HepG2 (cell line): ENCODE results near the gene RPL36AL. TPM values are rescaled to one million over a fixed set of nuclear protein-coding genes. Genes with fewer than 3 reads are reported as not detected.

Source experiments
- ELK4 ChIP-seq: sonication (generic); formaldehyde crosslinking; IDR thresholded peaks from 2 replicates; pipeline ENCODE4 v1.9.0; 2021; ENCODE audit warnings: missing genetic modification reagents, borderline replicate concordance
- GATA4 ChIP-seq: sonication (generic); IDR thresholded peaks from 2 replicates; pipeline ENCODE4 v1.6.1; 2016; ENCODE audit warnings: antibody characterized with exemption, low read depth, borderline replicate concordance
- GFI1 ChIP-seq: sonication (generic); formaldehyde crosslinking; IDR thresholded peaks from 2 replicates; pipeline ENCODE4 v1.5.0; 2020; ENCODE audit warnings: missing genetic modification reagents, mild to moderate bottlenecking, borderline replicate concordance
- MIXL1 ChIP-seq: IDR thresholded peaks from 2 replicates; pipeline ENCODE4 v1.6.1; 2016
- NFRKB ChIP-seq: fragments of 450-650 bp; IDR thresholded peaks from 2 replicates; pipeline ENCODE4 v1.6.1; 2017
- PBX3 ChIP-seq: sonication (generic); formaldehyde crosslinking; IDR thresholded peaks from 2 replicates; pipeline ENCODE4 v1.8.1; 2023; ENCODE audit warnings: missing genetic modification reagents, inconsistent platforms, borderline replicate concordance
- SP5 ChIP-seq: IDR thresholded peaks from 2 replicates; pipeline ENCODE4 v1.6.1; 2016; ENCODE audit warnings: low read depth, borderline replicate concordance
- SRSF9 ChIP-seq: fragments of 200-400 bp; formaldehyde crosslinking; IDR thresholded peaks from 2 replicates; pipeline ENCODE4 v1.6.1; 2018; ENCODE audit warnings: borderline replicate concordance, mild to moderate bottlenecking, low read depth, low read length; ENCODE audit not compliant: insufficient read depth, poor library complexity, severe bottlenecking
- TBX3 ChIP-seq: fragments of 450-650 bp; IDR thresholded peaks from 2 replicates; pipeline ENCODE4 v1.6.1; 2017; ENCODE audit warnings: antibody characterized with exemption, mild to moderate bottlenecking, inconsistent platforms, borderline replicate concordance
- TCF7 ChIP-seq: sonication (generic); IDR thresholded peaks from 2 replicates; pipeline ENCODE4 v1.6.1; 2016; ENCODE audit warnings: antibody characterized with exemption, low read depth
- THAP11 ChIP-seq: IDR thresholded peaks from 2 replicates; pipeline ENCODE4 v1.6.1; 2016; ENCODE audit warnings: missing biosample characterization, missing genetic modification reagents
- ZBTB20 ChIP-seq: sonication (generic); formaldehyde crosslinking; IDR thresholded peaks from 2 replicates; pipeline ENCODE4 v1.8.1; 2023; ENCODE audit warnings: missing genetic modification reagents, low read depth, mild to moderate bottlenecking, borderline replicate concordance
- ZBTB42 ChIP-seq: sonication (generic); formaldehyde crosslinking; IDR thresholded peaks from 2 replicates; pipeline ENCODE4 v1.5.0; 2020; ENCODE audit warnings: mild to moderate bottlenecking, missing genetic modification reagents
- ZBTB46 ChIP-seq: sonication (generic); formaldehyde crosslinking; IDR thresholded peaks from 2 replicates; pipeline ENCODE4 v1.4.0; 2020; ENCODE audit warnings: mild to moderate bottlenecking, missing genetic modification reagents, borderline replicate concordance
- ZNF20 ChIP-seq: sonication (generic); formaldehyde crosslinking; IDR thresholded peaks from 2 replicates; pipeline ENCODE4 v1.4.0; 2020; ENCODE audit warnings: mild to moderate bottlenecking, moderate library complexity, missing genetic modification reagents
- ZNF512B ChIP-seq: sonication (generic); formaldehyde crosslinking; IDR thresholded peaks from 2 replicates; pipeline ENCODE4 v1.5.1; 2020; ENCODE audit warnings: missing genetic modification reagents, mild to moderate bottlenecking, borderline replicate concordance
- ZNF776 ChIP-seq: sonication (generic); formaldehyde crosslinking; IDR thresholded peaks from 2 replicates; pipeline ENCODE4 v1.4.0; 2020; ENCODE audit warnings: mild to moderate bottlenecking, missing genetic modification reagents
- ZSCAN20 ChIP-seq: sonication (generic); formaldehyde crosslinking; IDR thresholded peaks from 2 replicates; pipeline ENCODE4 v1.4.0; 2020; ENCODE audit warnings: missing genetic modification reagents, mild to moderate bottlenecking, borderline replicate concordance
- polyA plus RNA-seq, 8 experiments: library from polyadenylated mRNA; depleted of rRNA in 3 of 8; stranded (reverse) in 7 of 8; unstranded in 1 of 8; fragments of >200 nt; fragmentation: Illumina TruSeq in 4 of 8; extraction: Trizol in 4 of 8; gene quantifications; 2 replicates each; pipeline versions ENCODE4 v1.2.1 to v1.2.3, GENCODE V29; 2011 to 2016; ENCODE audit warnings: low read depth in 4 of 8, missing spikeins in 1 of 8, mixed read lengths in 1 of 8; ENCODE audit not compliant: insufficient read depth in 1 of 8
- total RNA-seq, 5 experiments: library from RNA; depleted of rRNA; stranded (reverse); fragments of >200 nt; fragmentation: Illumina TruSeq; extraction: Trizol; gene quantifications; 2 replicates each; pipeline ENCODE4 v1.2.3, GENCODE V29; 2016; ENCODE audit warnings: low read depth in 1 of 5
- TF ChIP-seq, protein P1 (sequence below): sonication (generic); formaldehyde crosslinking; IDR thresholded peaks from 2 replicates; pipeline ENCODE4 v1.4.0; 2020; ENCODE audit warnings: mild to moderate bottlenecking, missing genetic modification reagents

The RPL36AL gene
- total and polyA plus RNA-seq, 2 of the 13 experiments (the other 11 are each of a cell fraction or from before 2014, with no cell fraction given) = 90.0 to 294 TPM

DNA sequence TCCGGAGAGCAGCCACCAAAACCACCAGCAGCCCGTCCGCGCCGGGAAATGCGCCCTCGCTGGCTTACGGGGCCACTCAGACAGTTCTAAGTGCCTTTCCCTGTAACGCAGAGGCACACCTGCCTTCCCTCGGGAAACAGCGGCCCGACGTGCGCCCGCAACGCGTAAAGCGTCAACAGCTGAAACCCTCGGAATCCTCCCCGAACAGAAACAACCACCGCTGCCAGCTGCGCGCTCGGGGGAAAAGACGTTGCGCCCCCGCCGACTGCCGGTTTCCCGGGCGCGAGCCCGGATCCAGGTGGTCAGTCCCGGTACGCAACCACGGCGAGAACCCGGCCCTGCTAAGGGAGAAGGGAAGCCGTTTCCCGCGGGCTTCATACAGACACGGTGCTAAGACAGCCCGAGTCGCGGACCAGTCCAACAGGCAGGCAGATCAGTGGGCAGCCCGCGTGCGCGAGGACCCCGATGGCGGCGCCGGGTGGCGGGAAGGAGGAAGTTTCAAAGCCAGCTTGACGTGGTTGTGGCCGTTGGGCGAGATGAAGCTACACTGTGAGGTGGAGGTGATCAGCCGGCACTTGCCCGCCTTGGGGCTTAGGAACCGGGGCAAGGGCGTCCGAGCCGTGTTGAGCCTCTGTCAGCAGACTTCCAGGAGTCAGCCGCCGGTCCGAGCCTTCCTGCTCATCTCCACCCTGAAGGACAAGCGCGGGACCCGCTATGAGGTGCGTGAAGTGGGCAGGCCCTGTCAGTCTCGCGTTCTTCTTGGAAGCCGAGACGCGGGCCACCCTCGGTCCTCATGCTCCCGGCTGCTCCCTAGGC lies 21.7 kb downstream of the RPL36AL start, which contains the start of gene LRR1 (continued):
- TF ChIP-seq ZNF512B (peak; percentile 86; the same call in 1 of the 2 replicates), GFI1 (CRISPR knock-in tag) (peak; percentile 79), PBX3 (CRISPR knock-in tag) (peak; percentile 74; the same call in 1 of the 2 replicates), TCF7 (no peak), SRSF9 (no peak), MIXL1 (CRISPR knock-in tag) (peak; percentile 39; the same call in 1 of the 2 replicates), SP5 (CRISPR knock-in tag) (no peak), THAP11 (peak; percentile 86), TBX3 (peak; percentile 55), ZSCAN20 (CRISPR knock-in tag) (no peak), ZBTB46 (CRISPR knock-in tag) (no peak), ZBTB42 (no peak), ELK4 (CRISPR knock-in tag) (0 out of 2 replicates have a peak, but pooled peaks have one; percentile 26), ZNF20 (CRISPR knock-in tag) (no peak), ZNF776 (peak; percentile 93), GATA4 (no peak), ZBTB20 (CRISPR knock-in tag) (peak; percentile 78; the same call in 1 of the 2 replicates), NFRKB (peak; percentile 34; the same call in 1 of the 2 replicates)
- TF ChIP-seq, protein P1, sequence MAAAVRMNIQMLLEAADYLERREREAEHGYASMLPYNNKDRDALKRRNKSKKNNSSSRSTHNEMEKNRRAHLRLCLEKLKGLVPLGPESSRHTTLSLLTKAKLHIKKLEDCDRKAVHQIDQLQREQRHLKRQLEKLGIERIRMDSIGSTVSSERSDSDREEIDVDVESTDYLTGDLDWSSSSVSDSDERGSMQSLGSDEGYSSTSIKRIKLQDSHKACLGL (CRISPR knock-in tag) = peak; percentile 85; the same call in 1 of the 2 replicates
